Activated T-cell treated with anti-CD3 and anti-CD28 coated beads, Interleukin-2, amount 50 U/mL, for 4 hours (primary cell): ENCODE results near the gene KBTBD4. TPM values are rescaled to one million over a fixed set of nuclear protein-coding genes. Genes with fewer than 3 reads are reported as not detected.
A peak's percentile ranks its signal among the peaks of the same experiment; 100 is the strongest.

Experiments
- ATAC-seq, 2 donors: fragments of 200-7000 bp; cut with Tn5 transposase; one replicate each; pipeline ENCODE4 v1.10.0; 2021
- DNase-seq: peaks from one replicate; pipeline ENCODE4 v3.0.0-alpha.2; 2020
- H3K27me3 Mint-ChIP-seq: one replicate; pipeline ENCODE4 v1.8.0; 2021; ENCODE audit warnings: low read depth, mixed read lengths
- H3K36me3 Mint-ChIP-seq: one replicate; pipeline ENCODE4 v1.8.0; 2022; ENCODE audit warnings: mixed read lengths; ENCODE audit not compliant: insufficient read depth
- H3K4me1 Mint-ChIP-seq: one replicate; pipeline ENCODE4 v1.8.0; 2021; ENCODE audit warnings: low read depth, mixed read lengths
- H3K4me3 Mint-ChIP-seq: one replicate; pipeline ENCODE4 v1.8.0; 2021; ENCODE audit warnings: mild to moderate bottlenecking, moderate library complexity, mixed read lengths
- H3K9me3 Mint-ChIP-seq: one replicate; pipeline ENCODE4 v1.8.0; 2021; ENCODE audit warnings: mixed read lengths
- total RNA-seq, 3 donors: library from RNA; stranded (reverse); gene quantifications; one replicate each; pipeline ENCODE4 v1.2.1, GENCODE V29; 2021

The KBTBD4 gene
- total RNA-seq, 3 donors from 2014 or later, result 19.6 to 24.7 (median 21.5) TPM

- Mint-ChIP-seq H3K4me3 (no peak overlapping the region), H3K36me3 (no peaks in the 10 kb centered on the region), H3K4me1 (peaks cover 4% of the 10 kb centered on the region), H3K27me3 (peaks cover 34% of the 10 kb centered on the region), H3K9me3 (no peaks in the 10 kb centered on the region)
- DNase-seq (no peak), ATAC-seq (no peak)
Observed at GRCh38 chr11:47595967-47596366, 17.2 kb upstream of the KBTBD4 start.

- Mint-ChIP-seq H3K36me3 (no peaks in the 10 kb centered on the region), H3K4me3 (no peak overlapping the region), H3K9me3 (no peaks in the 10 kb centered on the region), H3K27me3 (peaks cover 34% of the 10 kb centered on the region), H3K4me1 (peaks cover 4% of the 10 kb centered on the region)
- no peak for DNase-seq
- ATAC-seq, result peak; percentile 20 to 27
Observed at GRCh38 chr11:47595029-47595428, 16.3 kb upstream of the KBTBD4 start.

DNA sequence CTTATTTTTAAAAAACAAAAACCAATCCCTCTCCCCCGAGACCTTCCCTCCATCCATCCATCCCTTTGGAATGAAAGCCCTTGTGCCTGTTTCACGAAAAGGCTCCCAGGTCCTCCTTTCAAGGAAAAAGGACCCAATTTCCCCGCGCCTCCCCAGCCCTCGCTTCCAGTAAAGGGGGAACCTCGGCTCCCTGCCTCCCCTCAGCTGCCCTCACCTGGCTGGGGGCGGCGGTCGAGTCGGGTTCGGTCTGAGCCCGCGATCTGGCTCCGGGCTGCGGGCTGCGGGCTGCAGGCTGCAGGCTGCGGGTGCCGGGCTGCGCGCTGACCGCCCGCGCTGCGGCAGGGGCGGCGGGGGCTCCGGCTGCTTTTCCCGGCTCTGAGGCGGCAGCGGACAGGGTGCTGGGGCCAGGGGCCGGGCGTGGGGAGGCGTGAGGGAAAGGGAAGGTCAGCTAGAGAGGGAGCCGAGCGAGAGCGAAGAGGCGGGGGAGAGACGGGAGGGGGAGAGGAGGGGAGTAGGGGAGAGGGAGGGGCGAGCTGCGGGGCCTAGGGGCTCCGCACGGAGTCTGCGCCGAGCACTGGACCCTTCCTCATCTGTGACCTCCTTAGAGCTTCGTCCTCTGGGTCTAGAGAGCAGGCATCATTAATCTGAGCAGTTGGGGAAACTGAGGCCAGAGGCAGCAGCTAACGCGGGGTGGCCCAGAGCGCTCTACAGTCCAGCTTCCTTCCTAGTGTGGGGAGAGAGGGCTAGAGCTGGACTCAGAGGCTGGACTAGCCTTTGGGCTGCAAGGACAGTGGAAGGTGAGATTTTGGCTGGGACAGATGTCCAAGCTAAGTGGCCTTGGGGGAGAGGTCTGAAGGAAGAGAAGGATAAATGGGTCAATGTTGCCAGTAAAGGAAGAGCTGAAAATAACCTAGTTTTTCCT is 15.4 kb upstream of the KBTBD4 start, which contains the start of gene C1QTNF4:
Gene C1QTNF4, minus strand, starts transcription at position 478 of the 922 bp plus-strand sequence. CDS start 3,601 bp downstream, outside the sequence.
- Mint-ChIP-seq H3K9me3 (no peaks in the 10 kb centered on the region), H3K4me1 (peaks cover 4% of the 10 kb centered on the region), H3K4me3 (no peak within 1 kb of the TSS), H3K36me3 (no peaks in the 10 kb centered on the region), H3K27me3 (peaks cover 34% of the 10 kb centered on the region)
- DNase-seq (no peak), ATAC-seq (no peak)

DNA sequence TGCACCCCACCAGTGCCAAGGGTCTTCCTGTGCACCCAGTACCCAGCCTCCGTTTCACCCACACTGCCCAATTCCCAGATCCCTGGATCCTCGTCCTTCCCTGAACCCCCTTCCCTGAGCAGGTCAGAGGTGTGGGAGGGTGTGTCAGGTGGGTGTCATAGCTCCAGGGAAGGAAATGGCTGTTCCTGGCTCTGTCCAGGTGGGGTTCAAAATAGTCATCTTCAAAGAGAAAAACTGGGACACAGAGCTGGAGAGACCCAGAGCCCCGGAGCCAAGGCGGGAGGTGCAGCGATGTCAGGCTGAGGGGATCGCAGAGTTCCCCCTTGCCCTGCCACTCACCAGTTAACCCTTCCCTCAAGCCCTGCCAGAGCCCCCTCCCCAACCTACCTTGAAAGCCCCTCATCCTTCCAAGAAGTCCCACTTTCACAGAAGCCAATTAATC is 14.7 kb upstream of the KBTBD4 start:
- peaks cover 4% of the 10 kb centered on the region for H3K4me1 Mint-ChIP-seq
- DNase-seq, result no peak
- no peak overlapping the region for H3K4me3 Mint-ChIP-seq
- peaks cover 34% of the 10 kb centered on the region for H3K27me3 Mint-ChIP-seq
- H3K9me3 Mint-ChIP-seq, result no peaks in the 10 kb centered on the region
- H3K36me3 Mint-ChIP-seq, result no peaks in the 10 kb centered on the region
- ATAC-seq, result no peak

- Mint-ChIP-seq H3K4me3 (no peak overlapping the region), H3K27me3 (peaks cover 34% of the 10 kb centered on the region), H3K36me3 (no peaks in the 10 kb centered on the region), H3K9me3 (no peaks in the 10 kb centered on the region), H3K4me1 (peaks cover 4% of the 10 kb centered on the region)
- DNase-seq (no peak), ATAC-seq (no peak)
Observed at GRCh38 chr11:47592970-47593369, 14.2 kb upstream of the KBTBD4 start.

DNA sequence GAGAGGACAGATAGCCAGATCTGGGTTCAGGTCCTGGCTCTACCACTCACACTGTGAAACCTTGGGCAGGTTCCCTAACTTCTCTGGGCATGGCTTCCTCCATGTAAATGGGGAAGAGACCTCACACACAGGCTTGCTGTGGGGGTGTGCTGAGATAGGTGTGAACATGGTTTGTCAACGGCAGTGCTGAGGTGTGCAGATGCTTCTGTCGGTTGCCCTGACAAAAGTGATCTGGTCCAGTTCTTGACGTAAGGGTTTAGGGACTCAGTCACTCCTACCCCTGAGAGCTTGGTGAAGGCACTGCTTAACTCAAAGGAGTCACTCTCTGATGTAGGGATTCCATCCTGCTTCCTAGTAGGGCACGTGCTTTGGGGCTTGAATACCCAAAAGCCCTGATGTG is 13.5 kb upstream of the KBTBD4 start:
- ATAC-seq (no peak), DNase-seq (no peak)
- Mint-ChIP-seq H3K27me3 (peaks cover 34% of the 10 kb centered on the region), H3K4me1 (peaks cover 4% of the 10 kb centered on the region), H3K36me3 (no peaks in the 10 kb centered on the region), H3K9me3 (no peaks in the 10 kb centered on the region), H3K4me3 (no peak overlapping the region)

DNA sequence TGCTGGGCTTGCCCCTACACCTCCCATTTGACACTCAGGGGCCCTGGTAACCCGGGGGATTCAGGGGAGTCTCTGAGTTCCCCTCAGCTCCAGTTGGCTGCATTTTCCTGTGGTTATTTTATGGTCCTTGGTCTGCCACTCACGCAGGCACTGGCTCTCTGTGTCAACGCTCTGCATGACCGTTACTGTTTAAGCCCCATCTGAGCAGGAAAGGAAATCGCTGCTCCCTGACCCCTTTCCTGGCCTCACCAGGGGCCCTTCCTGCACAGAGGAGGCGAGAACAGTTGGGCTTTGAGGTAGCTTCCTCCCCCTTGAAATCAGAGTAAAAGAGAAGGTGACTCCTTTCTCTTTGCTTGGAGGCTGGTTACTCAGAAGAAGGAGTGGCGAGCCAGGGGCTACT is 13.0 kb upstream of the KBTBD4 start:
- H3K36me3 Mint-ChIP-seq, result no peaks in the 10 kb centered on the region
- H3K4me1 Mint-ChIP-seq, result peaks cover 4% of the 10 kb centered on the region
- no peaks in the 10 kb centered on the region for H3K9me3 Mint-ChIP-seq
- H3K4me3 Mint-ChIP-seq, result no peak overlapping the region
- H3K27me3 Mint-ChIP-seq, result peaks cover 34% of the 10 kb centered on the region
- DNase-seq, result no peak
- no peak for ATAC-seq

DNA sequence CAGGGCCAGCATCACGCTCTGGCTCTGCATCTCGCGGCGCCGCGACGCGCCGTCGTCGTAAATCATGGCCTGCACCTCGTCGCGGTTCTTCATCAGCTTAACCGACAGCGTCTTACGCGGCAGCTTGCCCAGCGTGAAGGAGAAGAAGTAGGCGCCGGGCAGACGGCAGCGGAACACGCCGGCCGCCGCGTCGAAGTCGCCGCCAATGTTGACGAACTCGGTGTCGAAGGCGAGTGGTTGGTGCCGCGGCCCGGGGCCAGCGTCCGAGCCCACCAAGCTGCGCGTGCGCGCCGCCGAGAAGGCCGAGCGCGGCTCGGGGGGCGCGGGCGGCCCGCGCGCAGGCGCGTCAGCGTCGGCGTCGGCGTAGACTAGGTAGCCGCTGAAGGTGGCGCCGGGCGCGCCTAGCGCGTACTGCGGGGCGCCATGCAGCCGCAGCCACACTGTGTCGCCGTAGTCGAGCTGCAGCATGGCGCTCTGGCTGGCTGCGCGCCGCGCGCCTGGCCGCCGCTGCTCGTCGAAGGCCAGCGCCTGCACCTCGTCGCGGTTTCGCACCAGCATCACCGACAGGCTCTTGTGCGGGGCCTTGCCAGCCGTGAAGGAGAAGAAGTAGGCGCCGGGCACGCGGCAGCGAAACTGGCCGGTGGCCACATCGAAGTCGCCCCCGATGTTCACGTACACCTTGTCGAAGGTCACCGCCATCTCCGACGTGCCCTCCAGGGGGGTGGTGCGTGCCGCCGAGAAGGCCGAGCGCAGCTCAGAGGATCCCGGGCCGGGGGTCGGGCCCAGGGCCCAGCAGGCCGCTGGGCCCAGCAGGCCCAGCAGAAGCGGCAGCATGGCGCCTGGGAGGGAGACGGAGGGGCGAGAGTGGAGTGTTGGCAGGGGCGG is 11.4 kb upstream of the KBTBD4 start:
- ATAC-seq, result no peak
- no peaks in the 10 kb centered on the region for H3K9me3 Mint-ChIP-seq

GRCh38 chr11:47589584-47589976 is 10.8 kb upstream of the KBTBD4 start:
- peaks cover 21% of the 10 kb centered on the region for H3K27me3 Mint-ChIP-seq
- ATAC-seq (no peak), DNase-seq (no peak)
- H3K36me3 Mint-ChIP-seq, result no peaks in the 10 kb centered on the region
- no peaks in the 10 kb centered on the region for H3K9me3 Mint-ChIP-seq
- H3K4me3 Mint-ChIP-seq, result no peak overlapping the region
- H3K4me1 Mint-ChIP-seq, result peaks cover 4% of the 10 kb centered on the region

More for the DNA sequence above, 11.4 kb upstream of the KBTBD4 start:
- H3K36me3 Mint-ChIP-seq, result no peaks in the 10 kb centered on the region
- H3K4me1 Mint-ChIP-seq, result peaks cover 4% of the 10 kb centered on the region
- DNase-seq, result no peak
- H3K27me3 Mint-ChIP-seq, result peaks cover 28% of the 10 kb centered on the region
- H3K4me3 Mint-ChIP-seq, result no peak overlapping the region

GRCh38 chr11:47589118-47589517 is 10.3 kb upstream of the KBTBD4 start:
- no peak overlapping the region for H3K4me3 Mint-ChIP-seq
- H3K4me1 Mint-ChIP-seq, result peaks cover 4% of the 10 kb centered on the region
- peaks cover 18% of the 10 kb centered on the region for H3K27me3 Mint-ChIP-seq
- H3K9me3 Mint-ChIP-seq, result no peaks in the 10 kb centered on the region
- no peak for DNase-seq
- no peak for ATAC-seq
- H3K36me3 Mint-ChIP-seq, result peaks cover 4% of the 10 kb centered on the region

- no peak for ATAC-seq
- H3K27me3 Mint-ChIP-seq, result peaks cover 7% of the 10 kb centered on the region
Observed at GRCh38 chr11:47587723-47588326, 9.1 kb upstream of the KBTBD4 start.

GRCh38 chr11:47587039-47587716 is 8.4 kb upstream of the KBTBD4 start:
- Mint-ChIP-seq H3K4me1 (no peaks in the 10 kb centered on the region), H3K36me3 (peaks cover 17% of the 10 kb centered on the region), H3K27me3 (peaks cover under 1% of the 10 kb centered on the region), H3K4me3 (no peak overlapping the region), H3K9me3 (no peaks in the 10 kb centered on the region)
- no peak for DNase-seq
- ATAC-seq, result no peak

More at GRCh38 chr11:47587723-47588326, 9.1 kb upstream of the KBTBD4 start:
- Mint-ChIP-seq H3K36me3 (peaks cover 14% of the 10 kb centered on the region), H3K4me1 (no peaks in the 10 kb centered on the region), H3K4me3 (no peak overlapping the region), H3K9me3 (no peaks in the 10 kb centered on the region)
- DNase-seq, result no peak

- no peak for ATAC-seq
- H3K4me3 Mint-ChIP-seq, result no peak within 1 kb of the TSS
- H3K27me3 Mint-ChIP-seq, result no peaks in the 10 kb centered on the region
- peaks cover 25% of the 10 kb centered on the region for H3K36me3 Mint-ChIP-seq
- no peak for DNase-seq
- no peaks in the 10 kb centered on the region for H3K4me1 Mint-ChIP-seq
- no peaks in the 10 kb centered on the region for H3K9me3 Mint-ChIP-seq
Observed at GRCh38 chr11:47586098-47586855, 7.5 kb upstream of the KBTBD4 start, which contains the start of gene FAM180B. Gene FAM180B, plus strand, starts transcription at chr11:47586678. Its CDS starts 91 bp downstream, at chr11:47586769.
